Tibial artery (tissue), 4 donors: ENCODE measurements around the gene TNRC6C.

Source experiments
- DNase-seq, 2 donors: peaks; one replicate each; pipeline ENCODE4 v3.0.0-alpha.2; 2019
- H3K27ac ChIP-seq, 2 donors: fragments of 200-600 bp; sonication (generic) in 1 of 2; 1 replicate in 1 of 2; 2 replicates in 1 of 2; pipeline ENCODE4 v1.5.1; 2018 to 2019; ENCODE audit warnings: mild to moderate bottlenecking in 1 of 2
- H3K27me3 ChIP-seq, 2 donors: fragments of 200-600 bp; sonication (generic) in 1 of 2; one replicate each; pipeline versions ENCODE4 v1.5.1 to v1.6.0; 2016 to 2019
- H3K36me3 ChIP-seq, 3 donors: fragments of 200-600 bp; sonication (generic) in 2 of 3; one replicate each; pipeline ENCODE4 v1.5.1; 2016 to 2019; ENCODE audit warnings: mild to moderate bottlenecking in 2 of 3
- H3K4me1 ChIP-seq, 4 donors: fragments of 200-600 bp; sonication (generic) in 2 of 4; 1 replicate in 3 of 4; 2 replicates in 1 of 4; pipeline ENCODE4 v1.5.1; 2016 to 2019
- H3K4me3 ChIP-seq, 2 donors: fragments of 200-600 bp; sonication (generic) in 1 of 2; 1 replicate in 1 of 2; 2 replicates in 1 of 2; pipeline ENCODE4 v1.5.1; 2018 to 2019; ENCODE audit warnings: mild to moderate bottlenecking in 2 of 2
- H3K9me3 ChIP-seq, 3 donors: fragments of 200-600 bp; sonication (generic) in 1 of 3; one replicate each; pipeline ENCODE4 v1.5.1; 2016 to 2019
- intact Hi-C: fragments of 100-400 bp; cut with DNase I; formaldehyde crosslinking; loops from one replicate; pipeline ENCODE4 v1.15.0; 2023; ENCODE audit warnings: low total_unique reads
- TF ChIP-seq, protein P1 (sequence below), 2 experiments: fragments of 200-600 bp in 1 of 2; fragments of 450-650 bp in 1 of 2; IDR thresholded peaks; one replicate each; pipeline ENCODE4 v1.5.1; 2017 to 2019; ENCODE audit warnings: antibody characterized with exemption in 2 of 2, mild to moderate bottlenecking in 1 of 2, moderate library complexity in 1 of 2

TNRC6C gene

DNA sequence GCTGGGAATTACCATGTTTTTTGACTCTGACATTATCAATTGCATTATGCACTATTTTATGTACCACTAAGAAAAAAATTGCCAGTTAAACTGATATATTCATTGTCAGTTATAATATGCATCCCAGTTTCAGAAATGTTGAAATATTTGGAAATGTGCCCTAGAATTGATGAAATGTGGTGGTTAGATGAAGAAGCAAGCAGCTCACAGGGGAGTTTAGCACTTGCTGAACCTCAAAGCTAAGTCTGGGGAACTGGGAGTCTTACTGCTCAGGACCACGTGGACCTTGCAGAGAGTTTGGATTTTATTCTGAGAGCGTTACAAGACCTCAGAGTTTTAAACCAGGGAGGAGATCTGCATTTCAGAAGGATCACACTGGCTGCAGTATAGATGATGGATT lies 67.9 kb downstream of the TNRC6C start:
- H3K36me3 ChIP-seq = peaks cover 0 to 5% (median 0%) of the 10 kb centered on the region in 3 donors
- TF ChIP-seq, protein P1, sequence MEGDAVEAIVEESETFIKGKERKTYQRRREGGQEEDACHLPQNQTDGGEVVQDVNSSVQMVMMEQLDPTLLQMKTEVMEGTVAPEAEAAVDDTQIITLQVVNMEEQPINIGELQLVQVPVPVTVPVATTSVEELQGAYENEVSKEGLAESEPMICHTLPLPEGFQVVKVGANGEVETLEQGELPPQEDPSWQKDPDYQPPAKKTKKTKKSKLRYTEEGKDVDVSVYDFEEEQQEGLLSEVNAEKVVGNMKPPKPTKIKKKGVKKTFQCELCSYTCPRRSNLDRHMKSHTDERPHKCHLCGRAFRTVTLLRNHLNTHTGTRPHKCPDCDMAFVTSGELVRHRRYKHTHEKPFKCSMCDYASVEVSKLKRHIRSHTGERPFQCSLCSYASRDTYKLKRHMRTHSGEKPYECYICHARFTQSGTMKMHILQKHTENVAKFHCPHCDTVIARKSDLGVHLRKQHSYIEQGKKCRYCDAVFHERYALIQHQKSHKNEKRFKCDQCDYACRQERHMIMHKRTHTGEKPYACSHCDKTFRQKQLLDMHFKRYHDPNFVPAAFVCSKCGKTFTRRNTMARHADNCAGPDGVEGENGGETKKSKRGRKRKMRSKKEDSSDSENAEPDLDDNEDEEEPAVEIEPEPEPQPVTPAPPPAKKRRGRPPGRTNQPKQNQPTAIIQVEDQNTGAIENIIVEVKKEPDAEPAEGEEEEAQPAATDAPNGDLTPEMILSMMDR (IDR thresholded peaks at IDR 0.05) = no peak
- H3K9me3 ChIP-seq = no peaks in the 10 kb centered on the region
- peaks cover 0 to 5% (median 0%) of the 10 kb centered on the region in 4 donors for H3K4me1 ChIP-seq
- H3K27me3 ChIP-seq = no peaks in the 10 kb centered on the region
- no peak overlapping the region for H3K27ac ChIP-seq
- no peak for DNase-seq
- H3K4me3 ChIP-seq = no peak overlapping the region
- intact Hi-C loops = no loop called here

DNA sequence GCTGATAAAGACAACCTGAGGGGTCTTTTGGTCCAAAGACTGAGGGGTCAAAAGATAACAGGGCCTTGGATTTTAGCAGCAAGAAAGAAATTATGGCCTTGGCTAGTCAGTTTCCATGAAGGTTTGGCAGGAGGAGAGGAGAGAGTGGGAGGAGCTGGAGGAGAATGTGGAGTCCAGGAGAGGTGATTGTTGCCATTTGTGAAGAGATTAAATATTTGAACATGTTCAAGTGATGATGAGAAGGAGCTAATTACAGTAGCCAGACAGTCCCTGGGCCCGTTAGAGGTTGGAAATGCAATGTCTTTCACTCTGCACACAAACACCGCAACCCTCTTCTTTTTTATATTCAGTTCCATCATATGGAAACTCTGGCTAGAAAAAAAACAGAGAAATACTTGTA lies 68.6 kb downstream of the TNRC6C start:
- no peak overlapping the region for H3K27ac ChIP-seq
- H3K9me3 ChIP-seq = no peaks in the 10 kb centered on the region
- H3K4me1 ChIP-seq = peaks cover 0 to 8% (median 6%) of the 10 kb centered on the region in 4 donors
- no peaks in the 10 kb centered on the region for H3K27me3 ChIP-seq
- DNase-seq = no peak
- intact Hi-C loops = no loop called here
- TF ChIP-seq, protein P1 (IDR thresholded peaks at IDR 0.05) = no peak
- H3K36me3 ChIP-seq = peaks cover 0 to 5% (median 5%) of the 10 kb centered on the region in 3 donors
- H3K4me3 ChIP-seq = no peak overlapping the region

DNA sequence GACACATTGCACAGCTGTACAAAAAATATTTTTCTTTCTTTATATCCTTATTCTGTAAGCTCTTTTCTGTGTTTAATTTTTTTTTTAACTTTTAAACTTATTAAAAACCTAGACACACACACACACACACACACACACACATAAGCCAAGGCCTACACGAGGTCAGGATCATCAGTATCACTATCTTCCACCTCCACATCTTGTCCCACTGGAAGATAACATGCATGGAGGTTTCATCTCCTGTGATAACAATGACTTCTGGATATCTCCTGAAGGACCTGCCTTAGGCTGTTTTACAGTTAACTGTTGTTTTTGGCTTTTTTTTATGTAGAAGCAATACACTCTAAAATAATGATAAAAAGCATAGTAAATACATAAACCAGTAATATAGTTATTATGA lies 71.2 kb downstream of the TNRC6C start:
- no peak for DNase-seq
- Histone ChIP-seq H3K27me3 (no peaks in the 10 kb centered on the region), H3K27ac (no peak overlapping the region), H3K4me1 (peaks cover 0 to 26% (median 18%) of the 10 kb centered on the region in 4 donors), H3K9me3 (no peaks in the 10 kb centered on the region), H3K36me3 (peaks cover 5 to 16% (median 10%) of the 10 kb centered on the region in 3 donors), H3K4me3 (no peak overlapping the region)
- TF ChIP-seq, protein P1 (IDR thresholded peaks at IDR 0.05) = no peak
- intact Hi-C loops = no loop called here

DNA sequence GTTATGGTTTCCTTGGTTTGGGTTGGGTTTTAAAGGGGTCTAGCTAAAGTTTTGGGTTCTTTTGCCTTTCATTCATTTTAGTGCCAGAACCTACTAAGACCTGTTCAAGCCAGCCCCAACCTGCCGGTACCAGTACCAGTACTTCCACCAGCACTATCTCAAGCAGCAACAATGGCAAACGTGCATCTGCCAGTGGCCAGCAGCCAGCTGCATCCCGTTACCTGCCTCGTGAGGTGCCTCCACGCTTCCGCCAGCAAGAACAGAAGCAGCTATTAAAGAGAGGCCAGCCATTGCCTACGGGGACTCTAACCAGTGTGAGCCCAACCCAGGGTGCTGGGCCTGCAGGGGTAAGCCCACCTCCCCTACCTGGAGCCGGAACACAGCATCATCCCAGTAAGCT lies 72.9 kb downstream of the TNRC6C start:
- peaks cover 0 to 34% (median 23%) of the 10 kb centered on the region in 4 donors for H3K4me1 ChIP-seq
- intact Hi-C loops = no loop called here
- peak overlapping the region in 1 of 2 donors; percentile 57 for H3K27ac ChIP-seq
- H3K27me3 ChIP-seq = no peaks in the 10 kb centered on the region
- H3K36me3 ChIP-seq = peaks cover 5 to 11% (median 11%) of the 10 kb centered on the region in 3 donors
- TF ChIP-seq, protein P1 (IDR thresholded peaks at IDR 0.05) = no peak
- no peak overlapping the region for H3K4me3 ChIP-seq
- no peak for DNase-seq
- H3K9me3 ChIP-seq = no peaks in the 10 kb centered on the region

DNA sequence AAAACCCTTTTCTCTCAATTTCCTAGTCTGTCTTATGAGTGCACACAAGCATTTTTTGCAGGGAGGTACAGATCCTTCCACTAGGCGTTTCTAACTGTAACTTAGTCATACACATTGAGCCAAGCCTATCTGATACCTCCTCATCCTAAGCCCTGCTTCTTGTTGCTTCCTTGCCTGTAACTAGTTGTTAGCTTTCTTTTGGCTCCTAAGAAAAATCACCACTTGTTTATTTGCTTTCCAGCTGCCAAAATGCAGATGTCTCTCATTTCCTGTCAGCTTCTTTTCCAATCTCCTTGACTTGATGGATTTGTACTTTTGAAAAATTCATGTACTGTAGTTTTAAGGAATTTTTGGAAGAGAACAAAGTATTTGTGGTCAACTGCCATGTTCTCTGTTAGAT lies 73.7 kb downstream of the TNRC6C start:
- Histone ChIP-seq H3K4me1 (peaks cover 0 to 34% (median 21%) of the 10 kb centered on the region in 4 donors), H3K4me3 (no peak overlapping the region), H3K27ac (peak overlapping the region; percentile 57), H3K36me3 (peaks cover 5 to 13% (median 13%) of the 10 kb centered on the region in 3 donors), H3K9me3 (no peaks in the 10 kb centered on the region), H3K27me3 (no peaks in the 10 kb centered on the region)
- no peak for DNase-seq
- intact Hi-C loops = no loop called here
- TF ChIP-seq, protein P1 (IDR thresholded peaks at IDR 0.05) = peak in 1 of 2 experiments; percentile 6
